Uterus (tissue), 4 donors: ENCODE measurements around the gene NOTCH3. TPM values are rescaled to one million over a fixed set of nuclear protein-coding genes. Genes with fewer than 3 reads are reported as not detected.
A peak's percentile ranks its signal among the peaks of the same experiment; 100 is the strongest.

Source experiments
- DNase-seq, 2 donors: peaks; one replicate each; pipeline ENCODE4 v3.0.0-alpha.2; 2019 to 2020
- H3K27ac ChIP-seq, 2 donors: fragments of 200-600 bp; sonication (generic); 1 replicate in 1 of 2; 2 replicates in 1 of 2; pipeline ENCODE4 v1.5.1; 2016 to 2018
- H3K27me3 ChIP-seq, 2 donors: fragments of 200-600 bp; sonication (generic); one replicate each; pipeline ENCODE4 v1.5.1; 2018 to 2019; ENCODE audit warnings: control low read depth in 1 of 2
- H3K36me3 ChIP-seq, 2 donors: fragments of 200-600 bp; sonication (generic); one replicate each; pipeline ENCODE4 v1.5.1; 2019; ENCODE audit warnings: control low read depth in 1 of 2
- H3K4me1 ChIP-seq, 2 donors: fragments of 200-600 bp; sonication (generic); one replicate each; pipeline ENCODE4 v1.5.1; 2018 to 2019; ENCODE audit warnings: control low read depth in 1 of 2
- H3K4me3 ChIP-seq, 2 donors: fragments of 200-600 bp; sonication (generic); 1 replicate in 1 of 2; 2 replicates in 1 of 2; pipeline ENCODE4 v1.5.1; 2018 to 2019; ENCODE audit warnings: mild to moderate bottlenecking in 1 of 2
- H3K9me3 ChIP-seq, 2 donors: fragments of 200-600 bp; sonication (generic); one replicate each; pipeline ENCODE4 v1.5.1; 2019; ENCODE audit warnings: control low read depth in 1 of 2
- CTCF ChIP-seq, 4 experiments: fragments of 200-600 bp in 2 of 4; fragments of 450-650 bp in 2 of 4; sonication (generic) in 2 of 4; IDR thresholded peaks; one replicate each; pipeline ENCODE4 v1.5.1; 2016 to 2019; ENCODE audit warnings: antibody characterized with exemption in 4 of 4, mild to moderate bottlenecking in 2 of 4, moderate library complexity in 1 of 4
- POLR2A ChIP-seq, 2 donors: fragments of 450-650 bp; IDR thresholded peaks; one replicate each; pipeline ENCODE4 v1.6.1; 2016; ENCODE audit warnings: antibody characterized with exemption in 2 of 2, mild to moderate bottlenecking in 1 of 2, moderate library complexity in 1 of 2
- intact Hi-C: fragments of 100-400 bp; cut with DNase I; formaldehyde crosslinking; loops from one replicate; pipeline ENCODE4 v1.15.1; 2023; ENCODE audit warnings: low total_unique reads
- total RNA-seq, 4 donors: library from RNA; depleted of rRNA in 3 of 4; stranded (reverse); fragments of >200 nt in 3 of 4; gene quantifications; one replicate each; pipeline versions ENCODE4 v1.1.0 to v1.2.4, GENCODE V29; 2014 to 2023
- donor health status: DM: yes; HTN: yes; CAD: no.

Gene NOTCH3
- total RNA-seq, 4 donors from 2014 or later = 9.4 to 166 (median 96.9) TPM

GRCh38 chr19:15115762-15116615, 84.8 kb downstream of the NOTCH3 start:
- TF ChIP-seq CTCF (IDR thresholded peaks at IDR 0.05) (no peak), POLR2A (IDR thresholded peaks at IDR 0.05) (no peak)
- H3K27me3 ChIP-seq = no peaks in the 10 kb centered on the region
- H3K9me3 ChIP-seq = no peaks in the 10 kb centered on the region
- H3K36me3 ChIP-seq = no peaks in the 10 kb centered on the region
- H3K4me1 ChIP-seq = no peaks in the 10 kb centered on the region
- H3K4me3 ChIP-seq = no peak overlapping the region
- intact Hi-C loops = no loop called here
- H3K27ac ChIP-seq = peak overlapping the region in 1 of 2 donors; percentile 31
- no peak for DNase-seq

- TF ChIP-seq CTCF (IDR thresholded peaks at IDR 0.05) (no peak), POLR2A (IDR thresholded peaks at IDR 0.05) (no peak)
- H3K9me3 ChIP-seq = no peaks in the 10 kb centered on the region
- no peaks in the 10 kb centered on the region for H3K27me3 ChIP-seq
- intact Hi-C loops = no loop called here
- H3K4me1 ChIP-seq = no peaks in the 10 kb centered on the region
- H3K36me3 ChIP-seq = no peaks in the 10 kb centered on the region
- peak; percentile 67 to 77 for DNase-seq
- H3K4me3 ChIP-seq = no peak overlapping the region
- H3K27ac ChIP-seq = peak overlapping the region; percentile 31 to 51
These were observed 85.7 kb downstream of the NOTCH3 start for GRCh38 chr19:15115080-15115479.

- H3K9me3 ChIP-seq = no peaks in the 10 kb centered on the region
- no peaks in the 10 kb centered on the region for H3K27me3 ChIP-seq
- no peak for DNase-seq
- intact Hi-C loops = no loop called here
- H3K4me1 ChIP-seq = no peaks in the 10 kb centered on the region
- peak overlapping the region in 1 of 2 donors; percentile 31 for H3K27ac ChIP-seq
- no peak overlapping the region for H3K4me3 ChIP-seq
- H3K36me3 ChIP-seq = no peaks in the 10 kb centered on the region
- TF ChIP-seq CTCF (IDR thresholded peaks at IDR 0.05) (no peak), POLR2A (IDR thresholded peaks at IDR 0.05) (no peak)
These were observed 86.6 kb downstream of the NOTCH3 start for GRCh38 chr19:15114153-15114540.

GRCh38 chr19:15113245-15114152, 87.3 kb downstream of the NOTCH3 start:
- Histone ChIP-seq H3K4me3 (no peak overlapping the region), H3K36me3 (no peaks in the 10 kb centered on the region), H3K27ac (no peak overlapping the region), H3K27me3 (no peaks in the 10 kb centered on the region), H3K9me3 (no peaks in the 10 kb centered on the region), H3K4me1 (peaks cover 0 to 4% of the 10 kb centered on the region in 2 donors)
- intact Hi-C loops = no loop called here
- TF ChIP-seq CTCF (IDR thresholded peaks at IDR 0.05) (no peak), POLR2A (IDR thresholded peaks at IDR 0.05) (no peak)
- DNase-seq = no peak

GRCh38 chr19:15112385-15112784, 88.4 kb downstream of the NOTCH3 start:
- TF ChIP-seq CTCF (IDR thresholded peaks at IDR 0.05) (no peak), POLR2A (IDR thresholded peaks at IDR 0.05) (no peak)
- intact Hi-C loops = no loop called here
- no peaks in the 10 kb centered on the region for H3K36me3 ChIP-seq

More at GRCh38 chr19:15112385-15112784, 88.4 kb downstream of the NOTCH3 start:
- Histone ChIP-seq H3K9me3 (no peaks in the 10 kb centered on the region), H3K4me1 (peaks cover 0 to 10% of the 10 kb centered on the region in 2 donors), H3K27me3 (no peaks in the 10 kb centered on the region), H3K4me3 (no peak overlapping the region), H3K27ac (no peak overlapping the region)
- no peak for DNase-seq
